Peyer's patch (tissue), 4 donors: Measurements from ENCODE around the gene MRPL14. TPM values are rescaled to one million over a fixed set of nuclear protein-coding genes. Genes with fewer than 3 reads are reported as not detected.

Source experiments
- DNase-seq, 3 donors: peaks; one replicate each; pipeline ENCODE4 v3.0.0-alpha.2; 2017 to 2019
- H3K27ac ChIP-seq, 4 donors: fragments of 200-600 bp; sonication (generic); one replicate each; pipeline ENCODE4 v1.5.1; 2016 to 2019
- H3K27me3 ChIP-seq, 2 donors: fragments of 200-600 bp; sonication (generic); one replicate each; pipeline ENCODE4 v1.5.1; 2019
- H3K36me3 ChIP-seq, 3 donors: fragments of 200-600 bp; sonication (generic); one replicate each; pipeline ENCODE4 v1.5.1; 2016 to 2019
- H3K4me1 ChIP-seq, 4 donors: fragments of 200-600 bp; sonication (generic); one replicate each; pipeline ENCODE4 v1.5.1; 2016 to 2019
- H3K4me3 ChIP-seq, 4 donors: fragments of 200-600 bp; sonication (generic); 1 replicate in 3 of 4; 2 replicates in 1 of 4; pipeline ENCODE4 v1.5.1; 2016 to 2019; ENCODE audit warnings: mild to moderate bottlenecking in 1 of 4
- H3K9me3 ChIP-seq, 4 donors: fragments of 200-600 bp; sonication (generic); one replicate each; pipeline ENCODE4 v1.5.1; 2016 to 2019; ENCODE audit warnings: mild to moderate bottlenecking in 1 of 4
- POLR2A ChIP-seq, 2 donors: fragments of 450-650 bp; IDR thresholded peaks; one replicate each; pipeline ENCODE4 v1.5.1; 2017; ENCODE audit warnings: antibody characterized with exemption in 2 of 2, mild to moderate bottlenecking in 2 of 2, moderate library complexity in 2 of 2
- total RNA-seq, 4 donors: library from RNA; depleted of rRNA; stranded (reverse); fragments of >200 nt; gene quantifications; one replicate each; pipeline ENCODE4 v1.1.0, GENCODE V29; 2016
- TF ChIP-seq, protein P1 (sequence below), 6 experiments: fragments of 450-650 bp in 4 of 6; fragments of 200-600 bp in 2 of 6; sonication (generic) in 1 of 6; IDR thresholded peaks; one replicate each; pipeline ENCODE4 v1.5.1; 2017 to 2019; ENCODE audit warnings: antibody characterized with exemption in 6 of 6, mild to moderate bottlenecking in 3 of 6, moderate library complexity in 1 of 6

Gene MRPL14
- total RNA-seq, 4 donors from 2014 or later, result 35.5 to 51.1 (median 42.6) TPM

DNA sequence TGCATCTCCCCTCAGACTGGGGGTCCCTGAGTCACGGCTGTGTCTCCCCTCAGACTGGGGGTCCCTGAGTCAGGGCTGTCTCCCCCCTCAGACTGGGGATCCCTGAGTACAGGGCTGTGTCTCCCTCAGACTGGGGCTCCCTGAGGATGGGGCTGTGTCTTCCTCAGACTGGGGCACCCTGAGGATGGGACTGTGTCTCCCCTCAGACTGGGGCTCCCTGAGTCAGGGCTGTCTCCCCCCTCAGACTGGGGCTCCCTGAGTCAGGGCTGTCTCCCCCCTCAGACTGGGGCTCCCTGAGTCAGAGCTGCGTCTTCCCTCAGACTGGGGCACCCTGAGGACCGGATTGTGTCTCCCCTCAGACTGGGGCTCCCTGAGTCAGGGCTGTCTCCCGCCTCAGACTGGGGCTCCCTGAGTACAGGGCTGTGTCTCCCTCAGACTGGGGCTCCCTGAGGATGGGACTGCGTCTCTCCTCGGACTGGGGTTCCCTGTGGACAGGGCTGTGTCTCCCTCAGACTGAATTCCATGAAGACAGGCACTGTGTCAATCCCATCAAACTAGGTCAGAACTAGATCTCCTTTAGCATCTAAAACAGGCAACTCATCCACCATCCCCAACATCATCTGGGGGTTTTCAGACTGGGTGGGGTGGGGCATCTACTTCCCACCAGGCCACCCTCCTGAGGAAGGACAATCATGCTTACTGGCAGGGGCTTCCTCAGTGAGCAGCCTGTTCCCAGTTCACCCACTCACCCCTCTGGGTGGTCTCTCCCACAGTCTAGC, 60.7 kb downstream of the MRPL14 start:
- Histone ChIP-seq H3K9me3 (no peaks in the 10 kb centered on the region), H3K4me1 (peaks cover 0 to 4% (median 0%) of the 10 kb centered on the region in 4 donors), H3K27ac (no peak overlapping the region), H3K27me3 (no peaks in the 10 kb centered on the region), H3K36me3 (no peaks in the 10 kb centered on the region), H3K4me3 (no peak overlapping the region)
- TF ChIP-seq POLR2A (IDR thresholded peaks at IDR 0.05), result no peak
- TF ChIP-seq, protein P1, sequence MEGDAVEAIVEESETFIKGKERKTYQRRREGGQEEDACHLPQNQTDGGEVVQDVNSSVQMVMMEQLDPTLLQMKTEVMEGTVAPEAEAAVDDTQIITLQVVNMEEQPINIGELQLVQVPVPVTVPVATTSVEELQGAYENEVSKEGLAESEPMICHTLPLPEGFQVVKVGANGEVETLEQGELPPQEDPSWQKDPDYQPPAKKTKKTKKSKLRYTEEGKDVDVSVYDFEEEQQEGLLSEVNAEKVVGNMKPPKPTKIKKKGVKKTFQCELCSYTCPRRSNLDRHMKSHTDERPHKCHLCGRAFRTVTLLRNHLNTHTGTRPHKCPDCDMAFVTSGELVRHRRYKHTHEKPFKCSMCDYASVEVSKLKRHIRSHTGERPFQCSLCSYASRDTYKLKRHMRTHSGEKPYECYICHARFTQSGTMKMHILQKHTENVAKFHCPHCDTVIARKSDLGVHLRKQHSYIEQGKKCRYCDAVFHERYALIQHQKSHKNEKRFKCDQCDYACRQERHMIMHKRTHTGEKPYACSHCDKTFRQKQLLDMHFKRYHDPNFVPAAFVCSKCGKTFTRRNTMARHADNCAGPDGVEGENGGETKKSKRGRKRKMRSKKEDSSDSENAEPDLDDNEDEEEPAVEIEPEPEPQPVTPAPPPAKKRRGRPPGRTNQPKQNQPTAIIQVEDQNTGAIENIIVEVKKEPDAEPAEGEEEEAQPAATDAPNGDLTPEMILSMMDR (IDR thresholded peaks at IDR 0.05), result no peak
- DNase-seq, result no peak

DNA sequence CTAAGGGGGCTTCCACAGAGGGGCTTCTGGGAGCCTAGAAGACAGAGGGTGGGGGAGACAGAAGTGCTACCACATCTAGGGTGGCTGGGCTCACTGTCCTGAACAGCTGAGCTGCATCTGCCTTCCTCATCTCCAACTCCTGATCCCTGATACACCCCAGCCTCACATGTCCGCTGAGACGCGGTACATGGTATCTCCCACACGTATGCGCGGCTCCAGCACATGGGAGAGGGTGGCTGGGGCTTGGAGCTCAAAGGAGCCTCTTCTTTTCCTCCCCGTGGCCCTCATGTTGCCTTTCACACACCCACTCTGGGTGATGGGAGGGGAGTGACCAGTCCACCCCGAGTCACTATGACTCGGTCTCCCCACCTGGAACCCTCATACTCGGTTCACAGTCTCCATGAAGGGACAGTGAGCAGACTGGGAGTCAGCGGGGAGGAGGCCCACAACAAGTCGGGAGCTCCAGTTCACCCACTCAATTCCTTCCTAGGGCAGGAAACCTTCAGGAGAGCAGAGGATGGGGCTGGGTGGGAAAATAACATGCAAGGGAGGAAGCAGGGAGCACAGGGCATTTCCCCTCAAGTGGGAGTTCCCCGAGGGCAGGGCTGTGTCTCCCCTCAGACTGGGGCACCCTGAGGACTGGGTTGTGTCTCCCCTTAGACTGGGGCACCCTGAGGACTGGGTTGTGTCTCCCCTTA, 61.7 kb downstream of the MRPL14 start:
- H3K4me1 ChIP-seq, result peaks cover 0 to 4% (median 0%) of the 10 kb centered on the region in 4 donors
- DNase-seq, result no peak
- no peak overlapping the region for H3K4me3 ChIP-seq
- no peaks in the 10 kb centered on the region for H3K36me3 ChIP-seq
- no peaks in the 10 kb centered on the region for H3K27me3 ChIP-seq
- no peaks in the 10 kb centered on the region for H3K9me3 ChIP-seq
- TF ChIP-seq, protein P1 (IDR thresholded peaks at IDR 0.05), result no peak
- no peak for TF ChIP-seq POLR2A (IDR thresholded peaks at IDR 0.05)
- H3K27ac ChIP-seq, result no peak overlapping the region

DNA sequence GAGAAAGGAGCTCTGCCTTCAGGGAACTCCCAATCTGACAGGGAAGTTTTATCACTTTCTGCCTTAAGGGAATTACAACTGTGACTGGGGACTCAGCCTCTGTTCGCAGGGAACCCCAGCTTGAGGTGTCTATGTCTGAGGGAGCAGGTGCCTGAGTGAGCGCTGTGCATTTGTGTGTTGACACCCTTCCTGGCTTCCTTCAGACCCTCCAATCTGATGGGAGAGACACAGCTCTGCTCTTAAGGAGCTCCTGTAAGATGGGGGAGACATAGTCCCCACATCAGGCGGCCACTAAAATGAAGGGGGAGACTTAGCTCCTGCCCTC, 62.3 kb downstream of the MRPL14 start:
- Histone ChIP-seq H3K27ac (peak overlapping the region in 2 of 4 donors; percentile 7 to 35), H3K36me3 (no peaks in the 10 kb centered on the region), H3K4me1 (peaks cover 0 to 4% (median 0%) of the 10 kb centered on the region in 4 donors), H3K9me3 (no peaks in the 10 kb centered on the region), H3K4me3 (no peak overlapping the region), H3K27me3 (no peaks in the 10 kb centered on the region)
- TF ChIP-seq, protein P1 (IDR thresholded peaks at IDR 0.05), result no peak
- TF ChIP-seq POLR2A (IDR thresholded peaks at IDR 0.05), result no peak
- no peak for DNase-seq

DNA sequence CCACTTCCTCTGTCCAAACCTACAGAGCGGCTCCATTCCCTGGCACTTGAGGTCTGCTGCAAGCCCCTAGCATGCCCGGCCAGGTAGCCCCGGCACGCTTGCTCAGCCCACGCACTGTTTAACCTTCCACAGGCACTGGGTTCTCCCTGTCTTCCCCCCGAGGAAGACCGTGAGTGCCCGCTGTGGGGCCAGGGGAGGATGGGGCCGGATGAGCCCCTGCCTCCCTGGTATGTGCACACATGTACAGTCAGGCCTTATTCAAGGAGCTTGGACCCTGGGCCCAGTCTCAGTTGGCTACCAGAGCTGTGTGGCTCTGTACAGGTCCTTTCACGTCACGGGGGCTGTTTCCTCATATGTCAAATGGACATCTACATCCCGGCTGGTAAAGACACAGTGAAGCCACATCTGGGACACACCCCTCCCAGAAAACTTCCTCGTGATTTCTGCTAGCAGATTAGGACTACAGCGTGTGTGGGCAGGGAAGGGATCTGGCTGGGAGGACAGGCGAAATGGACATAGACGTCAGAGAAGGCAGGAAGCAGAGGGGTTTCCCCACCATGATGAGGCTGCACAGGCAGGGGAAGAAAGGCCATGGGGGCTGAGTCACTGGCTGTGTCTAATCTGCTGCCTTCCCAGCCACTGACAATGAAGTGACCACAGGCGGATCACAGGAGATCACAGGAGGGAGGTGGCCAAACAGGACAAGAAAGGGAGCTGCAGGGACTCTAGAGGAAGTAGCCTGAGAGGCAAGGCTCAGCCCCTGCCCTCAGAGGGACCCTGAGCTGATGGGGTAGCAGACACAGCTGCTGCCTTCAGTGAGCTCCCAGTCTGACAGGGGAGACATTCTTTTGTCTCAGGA, 62.9 kb downstream of the MRPL14 start:
- TF ChIP-seq POLR2A (IDR thresholded peaks at IDR 0.05), result no peak
- TF ChIP-seq, protein P1 (IDR thresholded peaks at IDR 0.05), result no peak

DNA sequence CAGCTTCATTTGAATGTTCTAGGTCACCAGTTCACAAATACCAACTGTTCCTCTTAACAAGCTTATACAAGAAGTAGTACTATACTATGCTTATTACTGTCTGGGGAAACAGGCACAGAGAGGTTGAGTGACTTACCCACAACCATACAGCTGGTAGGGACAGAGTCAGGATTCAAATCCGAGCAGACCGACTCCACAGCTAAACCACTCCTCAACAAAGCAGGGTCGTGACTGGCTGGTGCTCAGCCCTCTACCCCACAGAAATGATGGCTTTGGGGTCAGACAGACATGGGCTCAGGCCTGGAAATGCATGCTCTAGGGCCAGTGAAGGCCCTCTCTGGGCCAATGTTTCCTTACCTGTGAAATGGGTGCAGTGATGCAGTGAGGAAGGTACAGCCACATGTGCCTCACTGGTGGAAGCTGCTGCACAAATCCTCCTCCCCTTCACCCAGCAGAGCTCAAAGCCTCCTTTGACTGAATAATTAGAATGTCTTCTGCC, 63.6 kb downstream of the MRPL14 start:
- Histone ChIP-seq H3K4me1 (peaks cover 0 to 10% (median 0%) of the 10 kb centered on the region in 4 donors), H3K27ac (peak overlapping the region in 1 of 4 donors; percentile 13), H3K4me3 (no peak overlapping the region), H3K9me3 (peaks cover 0 to 8% (median 0%) of the 10 kb centered on the region in 4 donors), H3K36me3 (no peaks in the 10 kb centered on the region), H3K27me3 (no peaks in the 10 kb centered on the region)
- no peak for DNase-seq
- no peak for TF ChIP-seq POLR2A (IDR thresholded peaks at IDR 0.05)
- TF ChIP-seq, protein P1 (IDR thresholded peaks at IDR 0.05), result no peak

More for the DNA sequence above, 62.9 kb downstream of the MRPL14 start:
- H3K27ac ChIP-seq, result peak overlapping the region in 3 of 4 donors; percentile 7 to 35 (median 13)
- peaks cover 0 to 5% (median 0%) of the 10 kb centered on the region in 4 donors for H3K9me3 ChIP-seq
- H3K4me3 ChIP-seq, result no peak overlapping the region
- DNase-seq, result peak in 2 of 3 donors; percentile 22 to 67
- no peaks in the 10 kb centered on the region for H3K36me3 ChIP-seq
- peaks cover 0 to 4% (median 0%) of the 10 kb centered on the region in 4 donors for H3K4me1 ChIP-seq
- no peaks in the 10 kb centered on the region for H3K27me3 ChIP-seq
